Neural progenitor cell (in vitro differentiated cells): ENCODE measurements around the gene POFUT2. TPM values are rescaled to one million over a fixed set of nuclear protein-coding genes. Genes with fewer than 3 reads are reported as not detected.
A peak's percentile ranks its signal among the peaks of the same experiment; 100 is the strongest.

Source experiments
- DNase-seq: peaks from one replicate; pipeline ENCODE4 v3.0.0-alpha.2; 2016; ENCODE audit warnings: low spot score
- H2AFZ ChIP-seq: fragments of 200-600 bp; sonication (generic); replicated peaks from 2 replicates; pipeline ENCODE4 v1.6.1; 2016; ENCODE audit warnings: antibody characterized with exemption
- H3F3A ChIP-seq: fragments of 200-600 bp; sonication (generic); 2 replicates; pipeline ENCODE4 v1.6.1; 2016; ENCODE audit warnings: antibody characterized with exemption, low read depth
- H3K27ac ChIP-seq: fragments of 200-600 bp; sonication (generic); 2 replicates; pipeline ENCODE4 v1.5.1; 2016; ENCODE audit warnings: mild to moderate bottlenecking
- H3K27me3 ChIP-seq: fragments of 200-600 bp; sonication (generic); 2 replicates; pipeline ENCODE4 v1.6.1; 2016; ENCODE audit warnings: mild to moderate bottlenecking, moderate library complexity
- H3K36me3 ChIP-seq: fragments of 200-600 bp; sonication (generic); 2 replicates; pipeline ENCODE4 v1.5.1; 2016
- H3K4me1 ChIP-seq: fragments of 200-600 bp; sonication (generic); 2 replicates; pipeline ENCODE4 v1.6.1; 2016; ENCODE audit warnings: mixed run types
- H3K4me2 ChIP-seq: fragments of 200-600 bp; sonication (generic); 2 replicates; pipeline ENCODE4 v1.6.1; 2016
- H3K4me3 ChIP-seq: fragments of 200-600 bp; sonication (generic); 2 replicates; pipeline ENCODE4 v1.5.1; 2016
- H3K79me2 ChIP-seq: fragments of 200-600 bp; sonication (generic); 2 replicates; pipeline ENCODE4 v1.6.1; 2016; ENCODE audit warnings: low read depth
- H3K9ac ChIP-seq: fragments of 200-600 bp; sonication (generic); 2 replicates; pipeline ENCODE4 v1.6.1; 2016
- H3K9me3 ChIP-seq: fragments of 200-600 bp; sonication (generic); 2 replicates; pipeline ENCODE4 v1.5.1; 2016; ENCODE audit warnings: low read depth
- H4K20me1 ChIP-seq: fragments of 200-600 bp; sonication (generic); 2 replicates; pipeline ENCODE4 v1.6.1; 2016; ENCODE audit warnings: low read depth
- H3K27ac Mint-ChIP-seq: 3 replicates; pipeline ENCODE4 v1.8.0; 2021; ENCODE audit warnings: mixed read lengths
- H3K27me3 Mint-ChIP-seq: 2 replicates; pipeline ENCODE4 v1.8.0; 2022; ENCODE audit warnings: low read depth, mild to moderate bottlenecking, inconsistent platforms, moderate library complexity, mixed read lengths; ENCODE audit not compliant: insufficient read depth
- H3K36me3 Mint-ChIP-seq: 3 replicates; pipeline ENCODE4 v1.8.0; 2021; ENCODE audit warnings: mixed read lengths
- H3K4me1 Mint-ChIP-seq: 3 replicates; pipeline ENCODE4 v1.8.0; 2021; ENCODE audit warnings: mixed read lengths
- H3K4me3 Mint-ChIP-seq: 3 replicates; pipeline ENCODE4 v1.8.0; 2021; ENCODE audit warnings: mild to moderate bottlenecking, moderate library complexity, mixed read lengths
- H3K9me3 Mint-ChIP-seq: 3 replicates; pipeline ENCODE4 v1.8.0; 2020; ENCODE audit warnings: mixed read lengths
- EZH2 ChIP-seq: fragments of 200-600 bp; sonication (generic); IDR thresholded peaks from 2 replicates; pipeline ENCODE4 v1.6.1; 2017; ENCODE audit warnings: antibody characterized with exemption, mild to moderate bottlenecking, moderate library complexity
- EZH2phosphoT487 ChIP-seq: fragments of 200-600 bp; sonication (generic); IDR thresholded peaks from 2 replicates; pipeline ENCODE4 v1.6.1; 2017; ENCODE audit warnings: antibody characterized with exemption
- total RNA-seq: library from RNA; depleted of rRNA; stranded (reverse); fragments of >200 nt; gene quantifications from 2 replicates; pipeline ENCODE4 v1.2.3, GENCODE V29; 2015; ENCODE audit warnings: low replicate concordance
- TF ChIP-seq, protein P1 (sequence below): fragments of 200-600 bp; sonication (generic); IDR thresholded peaks from 2 replicates; pipeline ENCODE4 v1.5.1; 2017; ENCODE audit warnings: antibody characterized with exemption, mild to moderate bottlenecking

Gene POFUT2, protein sequence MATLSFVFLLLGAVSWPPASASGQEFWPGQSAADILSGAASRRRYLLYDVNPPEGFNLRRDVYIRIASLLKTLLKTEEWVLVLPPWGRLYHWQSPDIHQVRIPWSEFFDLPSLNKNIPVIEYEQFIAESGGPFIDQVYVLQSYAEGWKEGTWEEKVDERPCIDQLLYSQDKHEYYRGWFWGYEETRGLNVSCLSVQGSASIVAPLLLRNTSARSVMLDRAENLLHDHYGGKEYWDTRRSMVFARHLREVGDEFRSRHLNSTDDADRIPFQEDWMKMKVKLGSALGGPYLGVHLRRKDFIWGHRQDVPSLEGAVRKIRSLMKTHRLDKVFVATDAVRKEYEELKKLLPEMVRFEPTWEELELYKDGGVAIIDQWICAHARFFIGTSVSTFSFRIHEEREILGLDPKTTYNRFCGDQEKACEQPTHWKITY
- 28.5 and 42.7 TPM in 2 replicates for total RNA-seq

DNA sequence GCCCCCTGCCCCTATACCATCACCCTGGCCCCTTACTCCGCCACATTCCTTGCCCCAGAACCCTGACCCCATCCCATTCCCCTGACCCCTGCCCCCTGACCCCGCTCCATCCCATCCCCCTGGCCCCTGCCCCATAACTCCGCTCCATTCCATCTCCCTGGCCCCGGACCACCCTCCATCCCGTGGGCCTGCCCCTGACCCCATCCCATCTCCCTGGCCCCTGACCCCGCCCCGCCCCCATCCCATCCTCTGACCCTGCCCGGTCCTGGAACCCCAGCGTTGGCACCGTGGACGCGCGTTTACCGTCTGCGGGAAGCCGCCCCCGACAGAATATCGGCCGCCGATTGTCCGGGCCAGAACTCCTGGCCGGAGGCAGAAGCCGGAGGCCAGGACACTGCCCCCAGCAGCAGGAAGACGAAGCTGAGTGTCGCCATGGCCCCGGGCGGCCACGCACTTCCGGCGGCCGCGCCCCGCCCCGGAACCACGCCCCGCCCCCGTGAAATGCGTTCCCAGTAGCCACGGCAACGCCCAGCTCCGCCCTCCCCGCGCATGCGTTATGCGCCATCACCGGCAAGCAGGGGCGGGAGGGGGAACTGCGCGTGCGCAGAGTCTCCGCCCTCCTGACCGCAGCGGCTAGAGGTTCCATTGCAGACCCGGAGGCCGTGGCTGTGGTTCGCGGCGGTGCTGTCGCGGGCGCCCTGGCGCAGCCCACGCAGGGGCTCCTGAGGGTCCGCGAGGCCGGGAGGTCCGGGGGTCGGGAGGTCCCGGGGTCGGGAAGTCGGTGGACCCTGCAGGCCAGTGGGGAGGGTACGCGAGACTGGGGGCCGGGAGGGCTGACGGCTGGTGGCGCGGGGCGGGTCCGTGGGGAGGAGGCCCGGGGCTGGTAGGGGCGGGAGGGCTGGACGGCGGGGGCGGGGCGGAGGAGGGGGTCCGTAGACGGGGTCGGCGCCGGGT lies at the start of gene POFUT2:
TSS of gene POFUT2 (minus strand) at position 458 of the 954 bp plus-strand sequence. CDS start at position 434, 24 bp downstream.
- H3K27ac Mint-ChIP-seq: no peak within 1 kb of the TSS

DNA sequence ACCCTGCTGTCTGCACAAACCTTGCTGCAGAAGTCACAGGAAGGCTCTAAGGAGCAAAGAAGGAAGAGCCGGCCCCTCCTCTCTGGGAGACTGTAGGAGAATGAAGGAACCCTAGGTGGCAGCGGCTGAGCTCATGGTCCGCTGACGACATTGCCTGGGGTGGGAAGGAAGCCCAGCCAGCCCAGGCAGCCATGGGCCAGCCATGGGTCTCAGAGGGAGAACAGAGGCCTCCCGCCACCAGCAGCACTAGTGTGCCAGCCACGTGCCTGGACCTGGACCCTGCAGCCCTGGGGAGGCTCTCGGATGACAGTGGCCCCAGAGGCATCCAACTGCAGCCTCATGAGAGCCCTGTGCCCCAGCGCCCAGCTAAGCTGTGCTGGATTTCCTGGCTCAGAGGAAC lies 49.2 kb upstream of the POFUT2 start:
- no peaks in the 10 kb centered on the region for H3K9me3 ChIP-seq
- peak overlapping the region; percentile 63 for H3K27ac Mint-ChIP-seq
- peaks cover 46% of the 10 kb centered on the region for H3K4me1 Mint-ChIP-seq
- H3F3A ChIP-seq: peaks cover 13% of the 10 kb centered on the region
- no peaks in the 10 kb centered on the region for H3K79me2 ChIP-seq
- peaks cover 13% of the 10 kb centered on the region for H3K27me3 Mint-ChIP-seq
- no peaks in the 10 kb centered on the region for H3K36me3 Mint-ChIP-seq
- no peaks in the 10 kb centered on the region for H3K27me3 ChIP-seq
- no peak overlapping the region for H3K4me2 ChIP-seq
- H3K9me3 Mint-ChIP-seq: peaks cover 5% of the 10 kb centered on the region
- H3K9ac ChIP-seq: no peak overlapping the region
- DNase-seq: peak; percentile 43
- no peaks in the 10 kb centered on the region for H3K36me3 ChIP-seq
- H3K4me3 ChIP-seq: no peak overlapping the region
- H2AFZ ChIP-seq: no peak overlapping the region
- TF ChIP-seq EZH2phosphoT487 (no peak), EZH2 (no peak)
- TF ChIP-seq, protein P1, sequence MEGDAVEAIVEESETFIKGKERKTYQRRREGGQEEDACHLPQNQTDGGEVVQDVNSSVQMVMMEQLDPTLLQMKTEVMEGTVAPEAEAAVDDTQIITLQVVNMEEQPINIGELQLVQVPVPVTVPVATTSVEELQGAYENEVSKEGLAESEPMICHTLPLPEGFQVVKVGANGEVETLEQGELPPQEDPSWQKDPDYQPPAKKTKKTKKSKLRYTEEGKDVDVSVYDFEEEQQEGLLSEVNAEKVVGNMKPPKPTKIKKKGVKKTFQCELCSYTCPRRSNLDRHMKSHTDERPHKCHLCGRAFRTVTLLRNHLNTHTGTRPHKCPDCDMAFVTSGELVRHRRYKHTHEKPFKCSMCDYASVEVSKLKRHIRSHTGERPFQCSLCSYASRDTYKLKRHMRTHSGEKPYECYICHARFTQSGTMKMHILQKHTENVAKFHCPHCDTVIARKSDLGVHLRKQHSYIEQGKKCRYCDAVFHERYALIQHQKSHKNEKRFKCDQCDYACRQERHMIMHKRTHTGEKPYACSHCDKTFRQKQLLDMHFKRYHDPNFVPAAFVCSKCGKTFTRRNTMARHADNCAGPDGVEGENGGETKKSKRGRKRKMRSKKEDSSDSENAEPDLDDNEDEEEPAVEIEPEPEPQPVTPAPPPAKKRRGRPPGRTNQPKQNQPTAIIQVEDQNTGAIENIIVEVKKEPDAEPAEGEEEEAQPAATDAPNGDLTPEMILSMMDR: no peak
- no peak overlapping the region for H3K4me3 Mint-ChIP-seq
- no peak overlapping the region for H3K27ac ChIP-seq
- H3K4me1 ChIP-seq: peaks cover 38% of the 10 kb centered on the region
- no peaks in the 10 kb centered on the region for H4K20me1 ChIP-seq

More for the DNA sequence above, at the start of gene POFUT2:
- Histone ChIP-seq H3K27ac (peak within 1 kb of the TSS; percentile 91), H3K79me2 (peaks cover 35% of the 10 kb centered on the region), H3K4me3 (peak within 1 kb of the TSS; percentile 69), H3K27me3 (no peaks in the 10 kb centered on the region), H3F3A (peaks cover 22% of the 10 kb centered on the region), H4K20me1 (peaks cover 41% of the 10 kb centered on the region), H3K36me3 (peaks cover 5% of the 10 kb centered on the region), H3K9ac (peak within 1 kb of the TSS; percentile 76), H3K4me1 (peaks cover 12% of the 10 kb centered on the region), H3K4me2 (peak within 1 kb of the TSS; percentile 91), H3K9me3 (no peaks in the 10 kb centered on the region), H2AFZ (no peak within 1 kb of the TSS)
- no peaks in the 10 kb centered on the region for H3K9me3 Mint-ChIP-seq
- H3K4me1 Mint-ChIP-seq: peaks cover 32% of the 10 kb centered on the region
- H3K36me3 Mint-ChIP-seq: peaks cover 13% of the 10 kb centered on the region
- TF ChIP-seq, protein P1: no peak
- no peak for TF ChIP-seq EZH2phosphoT487
- no peak for TF ChIP-seq EZH2
- DNase-seq: peak; percentile 99
- H3K4me3 Mint-ChIP-seq: peak within 1 kb of the TSS; percentile 85
- H3K27me3 Mint-ChIP-seq: no peaks in the 10 kb centered on the region

DNA sequence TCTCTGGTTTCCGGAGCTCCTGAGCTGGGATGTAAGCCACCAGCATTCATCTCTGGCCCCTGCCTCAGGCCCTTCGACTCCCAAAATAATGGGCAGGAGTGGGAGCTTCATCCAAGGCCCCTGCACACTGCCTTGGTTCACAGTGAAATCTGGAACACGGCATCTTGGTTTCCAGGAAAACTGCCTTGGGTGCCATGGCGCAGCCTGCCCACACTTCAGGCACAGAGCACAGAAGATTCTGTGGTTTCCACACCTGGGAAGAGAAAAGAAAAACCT lies 48.8 kb upstream of the POFUT2 start:
- no peak overlapping the region for H3K4me2 ChIP-seq
- no peak overlapping the region for H3K9ac ChIP-seq
- Mint-ChIP-seq H3K27ac (peak overlapping the region; percentile 63), H3K4me3 (no peak overlapping the region), H3K36me3 (no peaks in the 10 kb centered on the region), H3K4me1 (peaks cover 45% of the 10 kb centered on the region), H3K27me3 (peaks cover 13% of the 10 kb centered on the region), H3K9me3 (peaks cover 3% of the 10 kb centered on the region)
- H3K9me3 ChIP-seq: no peaks in the 10 kb centered on the region
- H3K4me1 ChIP-seq: peaks cover 38% of the 10 kb centered on the region
- no peak overlapping the region for H2AFZ ChIP-seq
- H3K4me3 ChIP-seq: no peak overlapping the region
- no peaks in the 10 kb centered on the region for H3K36me3 ChIP-seq
- DNase-seq: no peak
- TF ChIP-seq EZH2phosphoT487: no peak
- TF ChIP-seq EZH2: no peak
- TF ChIP-seq, protein P1: no peak
- no peaks in the 10 kb centered on the region for H3K27me3 ChIP-seq
- H4K20me1 ChIP-seq: no peaks in the 10 kb centered on the region
- peaks cover 9% of the 10 kb centered on the region for H3F3A ChIP-seq
- no peak overlapping the region for H3K27ac ChIP-seq
- no peaks in the 10 kb centered on the region for H3K79me2 ChIP-seq
